ENCODE measurements around the gene SLC10A3. TPM values are rescaled to one million over a fixed set of nuclear protein-coding genes. Genes with fewer than 3 reads are reported as not detected.

The SLC10A3 gene
- total RNA-seq, 1 donor from 2014 or later = 28.9 TPM

- Mint-ChIP-seq H3K27ac (ENCODE audit: unreplicated experiment) (no peak overlapping the region), H3K4me1 (ENCODE audit: low read depth) (no peaks in the 10 kb centered on the region), H3K4me3 (ENCODE audit: unreplicated experiment) (no peak overlapping the region), H3K27me3 (ENCODE audit: low read depth) (no peaks in the 10 kb centered on the region), H3K36me3 (ENCODE audit: low read depth) (peaks cover 21% of the 10 kb centered on the region), H3K9me3 (ENCODE audit: low read depth) (no peaks in the 10 kb centered on the region)
- TF ChIP-seq CTCF (IDR thresholded peaks at IDR 0.05) = no peak
- no peak for DNase-seq (ENCODE audit: low spot score)
These were observed 20.5 kb downstream of the SLC10A3 start for GRCh38 chrX:154469880-154470279.

- H3K9me3 Mint-ChIP-seq (ENCODE audit: low read depth) = no peaks in the 10 kb centered on the region
- H3K4me1 Mint-ChIP-seq (ENCODE audit: low read depth) = no peaks in the 10 kb centered on the region
- no peak overlapping the region for H3K27ac Mint-ChIP-seq (ENCODE audit: unreplicated experiment)
- no peak for TF ChIP-seq CTCF (IDR thresholded peaks at IDR 0.05)
- peaks cover 21% of the 10 kb centered on the region for H3K36me3 Mint-ChIP-seq (ENCODE audit: low read depth)
- no peaks in the 10 kb centered on the region for H3K27me3 Mint-ChIP-seq (ENCODE audit: low read depth)
- no peak for DNase-seq (ENCODE audit: low spot score)
- no peak overlapping the region for H3K4me3 Mint-ChIP-seq (ENCODE audit: unreplicated experiment)
These were observed 21.3 kb downstream of the SLC10A3 start for GRCh38 chrX:154469114-154469513.

- Mint-ChIP-seq H3K27ac (ENCODE audit: unreplicated experiment) (no peak overlapping the region), H3K4me3 (ENCODE audit: unreplicated experiment) (no peak overlapping the region), H3K4me1 (ENCODE audit: low read depth) (no peaks in the 10 kb centered on the region), H3K36me3 (ENCODE audit: low read depth) (peaks cover 19% of the 10 kb centered on the region), H3K27me3 (ENCODE audit: low read depth) (no peaks in the 10 kb centered on the region), H3K9me3 (ENCODE audit: low read depth) (no peaks in the 10 kb centered on the region)
- TF ChIP-seq CTCF (IDR thresholded peaks at IDR 0.05) = no peak
- no peak for DNase-seq (ENCODE audit: low spot score)
These were observed 22.2 kb downstream of the SLC10A3 start for GRCh38 chrX:154468217-154468616.

- Mint-ChIP-seq H3K4me1 (ENCODE audit: low read depth) (no peaks in the 10 kb centered on the region), H3K27me3 (ENCODE audit: low read depth) (no peaks in the 10 kb centered on the region), H3K9me3 (ENCODE audit: low read depth) (no peaks in the 10 kb centered on the region), H3K27ac (ENCODE audit: unreplicated experiment) (no peak overlapping the region), H3K4me3 (ENCODE audit: unreplicated experiment) (no peak overlapping the region), H3K36me3 (ENCODE audit: low read depth) (peaks cover 20% of the 10 kb centered on the region)
- no peak for DNase-seq (ENCODE audit: low spot score)
- no peak for TF ChIP-seq CTCF (IDR thresholded peaks at IDR 0.05)
These were observed 22.9 kb downstream of the SLC10A3 start for GRCh38 chrX:154467556-154467955.

- H3K9me3 Mint-ChIP-seq (ENCODE audit: low read depth) = no peaks in the 10 kb centered on the region
- H3K4me3 Mint-ChIP-seq (ENCODE audit: unreplicated experiment) = no peak overlapping the region
- DNase-seq (ENCODE audit: low spot score) = no peak
- H3K27me3 Mint-ChIP-seq (ENCODE audit: low read depth) = no peaks in the 10 kb centered on the region
- no peak overlapping the region for H3K27ac Mint-ChIP-seq (ENCODE audit: unreplicated experiment)
- peaks cover 1% of the 10 kb centered on the region for H3K4me1 Mint-ChIP-seq (ENCODE audit: low read depth)
- TF ChIP-seq CTCF (IDR thresholded peaks at IDR 0.05) = no peak
- peaks cover 17% of the 10 kb centered on the region for H3K36me3 Mint-ChIP-seq (ENCODE audit: low read depth)
These were observed 23.5 kb downstream of the SLC10A3 start for GRCh38 chrX:154466907-154467306.
